Gastrocnemius medialis (tissue), 4 donors: ENCODE data around the gene ZNF75A.

Experiments
- POLR2A ChIP-seq, 2 donors: fragments of 450-650 bp; IDR thresholded peaks; one replicate each; pipeline ENCODE4 v1.6.1; 2017; ENCODE audit warnings: antibody characterized with exemption in 2 of 2, mild to moderate bottlenecking in 2 of 2, moderate library complexity in 2 of 2
- TF ChIP-seq, protein P1 (sequence below), 5 experiments: fragments of 450-650 bp in 3 of 5; fragments of 200-600 bp in 2 of 5; sonication (generic) in 2 of 5; IDR thresholded peaks in 4 of 5; conservative IDR thresholded peaks in 1 of 5; 1 replicate in 4 of 5; 2 replicates in 1 of 5; pipeline ENCODE4 v1.5.1; 2016 to 2019; ENCODE audit warnings: antibody characterized with exemption in 5 of 5, mild to moderate bottlenecking in 3 of 5, moderate library complexity in 3 of 5

DNA sequence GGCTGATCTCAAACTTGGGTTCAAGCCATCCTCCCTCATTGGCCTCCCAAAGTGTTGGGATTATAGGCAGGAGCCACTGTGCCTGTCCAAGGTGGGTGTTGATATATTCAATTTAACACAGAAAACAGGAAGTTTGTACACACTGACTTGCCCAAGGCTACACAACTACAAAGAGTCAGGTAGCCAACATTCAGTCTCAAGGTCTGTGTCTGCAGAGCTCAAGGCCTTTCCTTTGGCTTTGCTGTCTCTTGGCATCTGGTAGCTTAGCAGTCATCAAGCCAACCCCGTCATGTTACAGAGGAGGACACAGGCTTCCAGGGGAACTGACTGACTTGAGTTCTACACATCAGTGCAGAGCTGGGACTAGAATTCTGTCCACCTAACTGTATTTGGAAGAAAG lies 37.0 kb upstream of the ZNF75A start:
- TF ChIP-seq, protein P1, sequence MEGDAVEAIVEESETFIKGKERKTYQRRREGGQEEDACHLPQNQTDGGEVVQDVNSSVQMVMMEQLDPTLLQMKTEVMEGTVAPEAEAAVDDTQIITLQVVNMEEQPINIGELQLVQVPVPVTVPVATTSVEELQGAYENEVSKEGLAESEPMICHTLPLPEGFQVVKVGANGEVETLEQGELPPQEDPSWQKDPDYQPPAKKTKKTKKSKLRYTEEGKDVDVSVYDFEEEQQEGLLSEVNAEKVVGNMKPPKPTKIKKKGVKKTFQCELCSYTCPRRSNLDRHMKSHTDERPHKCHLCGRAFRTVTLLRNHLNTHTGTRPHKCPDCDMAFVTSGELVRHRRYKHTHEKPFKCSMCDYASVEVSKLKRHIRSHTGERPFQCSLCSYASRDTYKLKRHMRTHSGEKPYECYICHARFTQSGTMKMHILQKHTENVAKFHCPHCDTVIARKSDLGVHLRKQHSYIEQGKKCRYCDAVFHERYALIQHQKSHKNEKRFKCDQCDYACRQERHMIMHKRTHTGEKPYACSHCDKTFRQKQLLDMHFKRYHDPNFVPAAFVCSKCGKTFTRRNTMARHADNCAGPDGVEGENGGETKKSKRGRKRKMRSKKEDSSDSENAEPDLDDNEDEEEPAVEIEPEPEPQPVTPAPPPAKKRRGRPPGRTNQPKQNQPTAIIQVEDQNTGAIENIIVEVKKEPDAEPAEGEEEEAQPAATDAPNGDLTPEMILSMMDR (IDR thresholded peaks at IDR 0.05 in 4 of 5, conservative IDR thresholded peaks at IDR 0.05 in 1 of 5), result no peak
- no peak for TF ChIP-seq POLR2A (IDR thresholded peaks at IDR 0.05)
